GM13976 (cell line): ENCODE results near the gene TUT7.
A peak's percentile ranks its signal among the peaks of the same experiment; 100 is the strongest.

Experiments used
- DNase-seq: peaks from one replicate; pipeline ENCODE4 v3.0.0; 2012; ENCODE audit warnings: low spot score
- in situ Hi-C: fragments of 300-500 bp; cut with MboI; formaldehyde crosslinking; loops from one replicate; pipeline ENCODE4 v1.12.0; 2022; ENCODE audit warnings: low sequenced_read_pairs, mixed read lengths, inconsistent platforms; ENCODE audit not compliant: unreplicated experiment
- TF ChIP-seq, protein P1 (sequence below): IDR thresholded peaks from 2 replicates; pipeline ENCODE4 v1.5.1; 2012; ENCODE audit warnings: borderline replicate concordance, mild to moderate bottlenecking; ENCODE audit not compliant: insufficient read depth; ENCODE audit errors: extremely low read depth, missing control alignments, control extremely low read depth

TUT7 gene

DNA sequence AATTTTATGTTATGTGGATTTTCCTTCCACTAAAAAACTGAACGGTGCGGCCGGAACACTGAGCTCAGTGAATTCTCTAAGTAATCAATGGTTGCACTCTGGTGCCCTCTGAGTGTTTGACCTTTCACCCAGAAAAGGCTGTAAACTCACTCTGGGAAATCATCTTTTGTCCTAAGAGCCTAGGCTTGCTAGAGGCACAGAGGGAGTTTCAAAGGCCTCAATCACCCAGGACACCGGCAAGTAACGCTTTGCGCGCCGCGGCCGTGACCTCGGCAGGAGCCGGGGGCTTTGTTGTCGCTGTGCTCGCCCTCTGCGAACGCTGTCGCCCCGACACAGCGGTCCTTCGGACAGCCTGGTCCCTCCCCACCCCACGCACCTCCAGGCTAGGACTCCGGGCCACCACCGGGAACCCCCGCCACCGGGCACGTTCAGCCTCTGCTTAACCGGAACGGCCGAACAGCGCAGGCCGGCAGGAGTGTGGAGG is 72.6 kb downstream of the TUT7 start:
- no peak for DNase-seq
- TF ChIP-seq, protein P1, sequence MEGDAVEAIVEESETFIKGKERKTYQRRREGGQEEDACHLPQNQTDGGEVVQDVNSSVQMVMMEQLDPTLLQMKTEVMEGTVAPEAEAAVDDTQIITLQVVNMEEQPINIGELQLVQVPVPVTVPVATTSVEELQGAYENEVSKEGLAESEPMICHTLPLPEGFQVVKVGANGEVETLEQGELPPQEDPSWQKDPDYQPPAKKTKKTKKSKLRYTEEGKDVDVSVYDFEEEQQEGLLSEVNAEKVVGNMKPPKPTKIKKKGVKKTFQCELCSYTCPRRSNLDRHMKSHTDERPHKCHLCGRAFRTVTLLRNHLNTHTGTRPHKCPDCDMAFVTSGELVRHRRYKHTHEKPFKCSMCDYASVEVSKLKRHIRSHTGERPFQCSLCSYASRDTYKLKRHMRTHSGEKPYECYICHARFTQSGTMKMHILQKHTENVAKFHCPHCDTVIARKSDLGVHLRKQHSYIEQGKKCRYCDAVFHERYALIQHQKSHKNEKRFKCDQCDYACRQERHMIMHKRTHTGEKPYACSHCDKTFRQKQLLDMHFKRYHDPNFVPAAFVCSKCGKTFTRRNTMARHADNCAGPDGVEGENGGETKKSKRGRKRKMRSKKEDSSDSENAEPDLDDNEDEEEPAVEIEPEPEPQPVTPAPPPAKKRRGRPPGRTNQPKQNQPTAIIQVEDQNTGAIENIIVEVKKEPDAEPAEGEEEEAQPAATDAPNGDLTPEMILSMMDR = no peak
- in situ Hi-C loops = no loop called here

DNA sequence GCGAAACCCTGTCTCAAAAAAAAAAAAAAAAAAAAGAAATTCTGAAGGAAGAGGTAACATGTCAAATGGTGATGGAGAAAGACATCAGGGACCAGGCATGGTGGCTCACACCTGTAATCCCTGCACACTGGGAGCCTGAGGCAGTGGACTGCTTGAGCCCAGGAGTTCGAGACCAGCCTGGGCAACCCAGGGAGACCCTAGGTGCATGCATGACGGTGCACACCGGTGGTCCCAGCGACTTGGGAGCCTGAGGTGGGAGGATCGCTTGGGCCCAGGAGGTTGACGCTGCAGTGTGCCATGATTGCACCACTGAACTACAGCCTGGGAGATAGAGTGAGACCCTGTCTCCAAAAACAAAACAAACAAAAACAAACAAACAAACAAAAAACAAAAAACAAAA is 73.6 kb downstream of the TUT7 start:
- DNase-seq = no peak
- TF ChIP-seq, protein P1 = no peak
- in situ Hi-C loops = no loop called here

DNA sequence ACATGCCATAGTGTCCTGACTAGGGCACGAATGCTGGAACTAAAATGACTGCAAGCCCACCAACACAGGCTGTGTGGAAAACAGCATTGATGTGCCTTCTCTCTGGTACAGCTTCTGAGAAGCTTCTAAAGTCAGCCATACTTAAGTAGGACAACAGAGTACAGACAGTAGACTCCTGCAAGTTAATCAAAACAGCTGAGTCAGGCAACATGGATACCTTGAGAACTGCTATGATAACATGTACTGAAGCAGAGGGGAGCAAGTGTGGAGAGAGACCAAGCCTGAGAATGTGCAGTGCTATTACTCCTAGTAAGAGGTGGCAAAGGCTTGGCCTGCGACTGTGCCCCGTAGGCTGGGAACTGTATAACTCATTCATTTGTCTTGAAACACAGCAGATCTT is 74.4 kb downstream of the TUT7 start:
- no peak for DNase-seq

DNA sequence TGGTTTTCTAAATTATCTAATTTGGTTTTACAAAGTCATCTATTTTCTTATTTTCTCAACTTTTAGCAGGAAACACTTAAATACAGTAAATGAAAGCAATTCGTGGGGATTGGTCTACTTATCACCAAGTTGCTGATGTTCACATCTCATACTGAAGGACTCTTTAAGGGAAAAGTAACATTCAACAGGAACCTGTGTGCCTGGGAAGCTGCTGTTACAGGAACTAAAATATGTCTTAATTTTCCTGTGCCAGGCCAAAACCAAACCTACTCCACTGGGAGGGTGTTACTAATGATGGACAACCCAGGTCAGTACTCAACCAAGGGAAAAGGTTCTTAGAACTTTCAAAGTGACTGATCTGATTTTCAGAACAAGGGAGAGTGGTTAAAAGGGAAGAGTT is 77.1 kb downstream of the TUT7 start:
- in situ Hi-C loops = no loop called here

More for the DNA sequence above, 74.4 kb downstream of the TUT7 start:
- TF ChIP-seq, protein P1 = no peak
- in situ Hi-C loops = no loop called here

DNA sequence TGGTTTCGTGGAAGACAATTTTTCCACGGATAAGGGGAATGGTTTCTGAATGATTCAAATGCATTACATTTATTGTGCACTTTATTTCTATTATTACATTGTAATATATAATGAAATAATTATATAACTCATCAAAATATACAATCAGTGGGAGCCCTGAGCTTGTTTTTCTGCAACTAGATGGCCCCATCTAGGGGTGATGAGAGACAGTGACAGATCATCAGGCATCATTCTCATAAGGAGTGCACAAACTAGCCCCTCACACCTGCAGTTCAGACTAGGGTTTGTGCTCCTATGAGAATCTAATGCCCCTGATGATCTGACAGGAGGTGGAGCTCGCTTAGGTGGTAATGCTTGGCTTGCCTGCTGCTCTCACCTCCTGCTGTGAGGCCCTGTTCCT is 78.2 kb downstream of the TUT7 start:
- in situ Hi-C loops = no loop called here
- TF ChIP-seq, protein P1 = peak; percentile 22
- no peak for DNase-seq

More for the DNA sequence above, 77.1 kb downstream of the TUT7 start:
- TF ChIP-seq, protein P1 = no peak
- DNase-seq = no peak

DNA sequence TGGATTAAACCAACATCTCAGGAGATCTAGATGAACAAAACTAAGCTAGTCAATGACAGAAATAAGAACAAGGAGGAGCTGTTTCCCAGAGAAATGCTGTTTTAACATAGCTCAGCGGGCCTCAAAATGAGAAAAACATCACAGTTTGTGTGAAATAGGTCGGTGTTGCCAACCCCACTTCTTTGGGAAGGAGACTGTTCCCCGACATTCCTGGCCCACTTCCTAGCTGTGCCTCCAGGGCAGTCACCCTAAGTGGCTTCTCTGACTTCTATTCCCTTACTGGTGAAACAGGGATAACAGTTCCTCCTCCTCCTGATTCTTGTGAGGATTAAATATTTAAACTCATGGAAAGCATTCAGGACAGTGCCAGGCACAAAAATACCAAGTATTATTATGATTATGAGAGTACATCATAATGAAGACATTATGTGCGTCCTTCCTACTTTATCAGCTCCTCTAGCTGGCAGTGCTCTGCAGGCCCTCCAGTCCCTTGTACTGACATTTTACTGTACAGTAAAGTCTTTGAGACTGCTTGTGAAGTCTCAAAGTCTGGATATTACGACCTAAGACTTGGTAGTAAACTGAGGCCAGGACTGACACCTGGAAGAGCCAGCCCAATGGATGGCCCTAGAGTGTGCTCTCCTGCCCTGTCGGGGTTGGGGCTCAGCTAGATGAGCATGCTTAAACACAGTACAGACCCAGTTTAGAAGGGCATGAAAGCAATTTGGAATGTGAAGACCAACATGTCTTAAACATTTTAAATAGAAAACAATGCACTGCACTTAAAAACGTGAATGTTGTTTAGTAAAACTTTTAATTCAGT is 79.2 kb downstream of the TUT7 start:
- in situ Hi-C loops = no loop called here
- no peak for DNase-seq
- TF ChIP-seq, protein P1 = no peak
